HCT116 (cell line): ENCODE measurements around the gene MANEAL. TPM values are rescaled to one million over a fixed set of nuclear protein-coding genes. Genes with fewer than 3 reads are reported as not detected.

ENCODE experiments used
- ATAC-seq: fragments of 200-7000 bp; cut with Tn5 transposase; 2 replicates; pipeline ENCODE4 v1.9.1; 2020; ENCODE audit warnings: mild to moderate bottlenecking, moderate library complexity
- BruUV-seq: library from RNA; stranded (reverse); fragments of 400-500 nt; replicated peaks from 2 replicates; lab custom pipeline; 2021; lab: Mats Ljungman, UMichigan
- CTCF ChIA-PET: fragments of 300-600 bp; sonication (Branson Sonifier 250); formaldehyde crosslinking; loops from one replicate; lab custom pipeline; 2021; ENCODE audit warnings: antibody characterized with exemption; lab: Charles Lee
- POLR2A ChIA-PET: fragments of 300-600, 350-600 bp; sonication (Branson Sonifier 250); formaldehyde crosslinking; loops from one replicate; lab custom pipeline; 2021; ENCODE audit warnings: antibody characterized with exemption; lab: Charles Lee
- RAD21 ChIA-PET, 2 experiments: fragments of 300-600 bp; sonication (Branson Sonifier 250); formaldehyde crosslinking; loops; one replicate each; lab custom pipeline; 2023; ENCODE audit warnings: low total read pairs in 2 of 2; ENCODE audit not compliant: uncharacterized antibody in 2 of 2, unreplicated experiment in 2 of 2, low non-redundant PET in 1 of 2; lab: Charles Lee
- DNase-seq: peaks from one replicate; pipeline ENCODE4 v3.0.0-alpha.2; 2010; ENCODE audit warnings: low read depth, low spot score
- H2AFZ ChIP-seq: fragments of 200-600 bp; shearing (Covaris generic), sonication (generic); 2 replicates; pipeline ENCODE4 v1.6.1; 2017; ENCODE audit warnings: low read depth, mixed run types, mixed read lengths, antibody characterized with exemption, low read length; ENCODE audit not compliant: poor library complexity, severe bottlenecking
- H3K27ac ChIP-seq: 2 replicates; pipeline ENCODE4 v1.5.1; 2012; ENCODE audit warnings: low read depth, low read length
- H3K27me3 ChIP-seq: fragments of 200-600 bp; sonication (generic); 2 replicates; pipeline ENCODE4 v1.6.1; 2016; ENCODE audit warnings: mixed run types, low read length, mixed read lengths; ENCODE audit not compliant: insufficient read depth
- H3K36me3 ChIP-seq, 2 experiments: fragments of 200-500 bp in 1 of 2; fragments of 200-600 bp in 1 of 2; sonication (Bioruptor generic) in 1 of 2; sonication (generic) in 1 of 2; 2 replicates each; pipeline versions ENCODE4 v1.5.1 to v1.6.1; 2014 to 2016; ENCODE audit warnings: low read length in 2 of 2, inconsistent platforms in 1 of 2, mixed read lengths in 1 of 2, mixed run types in 1 of 2; ENCODE audit not compliant: insufficient read depth in 2 of 2, control insufficient read depth in 1 of 2
- H3K4me1 ChIP-seq, 2 experiments: fragments of 200-600 bp in 1 of 2; sonication (generic) in 1 of 2; 2 replicates each; pipeline versions ENCODE4 v1.5.1 to v1.6.1; 2012 to 2017; ENCODE audit warnings: low read length in 2 of 2, inconsistent platforms in 1 of 2, mild to moderate bottlenecking in 1 of 2, mixed read lengths in 1 of 2, mixed run types in 1 of 2, moderate library complexity in 1 of 2; ENCODE audit not compliant: insufficient read depth in 2 of 2, control insufficient read depth in 1 of 2
- H3K4me2 ChIP-seq: fragments of 200-600 bp; sonication (generic); 2 replicates; pipeline ENCODE4 v1.6.1; 2017; ENCODE audit warnings: mixed run types, low read length, mixed read lengths
- H3K4me3 ChIP-seq, 2 experiments: fragments of 200-600 bp in 1 of 2; sonication (generic) in 1 of 2; replicated peaks in 1 of 2; 2 replicates each; pipeline ENCODE4 v1.5.1; 2011 to 2016; ENCODE audit warnings: low read length in 2 of 2, control low read depth in 1 of 2, low read depth in 1 of 2, mild to moderate bottlenecking in 1 of 2, mixed read lengths in 1 of 2, mixed run types in 1 of 2
- H3K79me2 ChIP-seq: fragments of 200-600 bp; sonication (generic); 2 replicates; pipeline ENCODE4 v1.6.1; 2017; ENCODE audit warnings: mild to moderate bottlenecking, mixed run types, low read length, moderate library complexity, mixed read lengths; ENCODE audit not compliant: insufficient read depth
- H3K9ac ChIP-seq: fragments of 200-600 bp; sonication (generic); 2 replicates; pipeline ENCODE4 v1.6.1; 2016; ENCODE audit warnings: low read length, mixed read lengths
- H3K9me2 ChIP-seq: fragments of 200-600 bp; sonication (generic), shearing (Covaris generic); 2 replicates; pipeline ENCODE4 v1.6.1; 2017; ENCODE audit warnings: mixed run types, mild to moderate bottlenecking, moderate library complexity; ENCODE audit not compliant: insufficient read depth
- H3K9me3 ChIP-seq, 2 experiments: fragments of 200-500 bp in 1 of 2; fragments of 200-600 bp in 1 of 2; sonication (Bioruptor generic) in 1 of 2; sonication (generic) in 1 of 2; 2 replicates each; pipeline ENCODE4 v1.6.1; 2014 to 2017; ENCODE audit warnings: low read length in 2 of 2, mixed read lengths in 2 of 2, inconsistent platforms in 1 of 2, low read depth in 1 of 2, mild to moderate bottlenecking in 1 of 2, mixed run types in 1 of 2, moderate library complexity in 1 of 2; ENCODE audit not compliant: control insufficient read depth in 1 of 2, insufficient read depth in 1 of 2
- H4K20me1 ChIP-seq: fragments of 200-600 bp; sonication (generic), shearing (Covaris generic); 2 replicates; pipeline ENCODE4 v1.6.1; 2017; ENCODE audit warnings: mixed run types, mild to moderate bottlenecking, moderate library complexity; ENCODE audit not compliant: insufficient read depth
- CBX3 ChIP-seq: IDR thresholded peaks from 2 replicates; pipeline ENCODE4 v1.6.1; 2012; ENCODE audit warnings: low read depth
- CEBPB ChIP-seq: IDR thresholded peaks from 2 replicates; pipeline ENCODE4 v1.6.1; 2012; ENCODE audit warnings: low read depth
- ELF1 ChIP-seq: IDR thresholded peaks from 2 replicates; pipeline ENCODE4 v1.6.1; 2012; ENCODE audit warnings: low read depth, borderline replicate concordance
- POLR2AphosphoS5 ChIP-seq: IDR thresholded peaks from 2 replicates; pipeline ENCODE4 v1.6.1; 2011; ENCODE audit warnings: mild to moderate bottlenecking, low read depth, low read length, moderate library complexity
- RAD21 ChIP-seq: IDR thresholded peaks from 2 replicates; pipeline ENCODE4 v1.6.1; 2012; ENCODE audit warnings: low read depth, mild to moderate bottlenecking
- intact Hi-C: fragments of 100-400 bp; cut with micrococcal nuclease; formaldehyde crosslinking; loops from 2 replicates; pipeline ENCODE4 v1.10.0; 2022
- total RNA-seq: library from RNA; stranded (reverse); gene quantifications from one replicate; pipeline ENCODE4 v1.2.1, GENCODE V29; 2021; ENCODE audit not compliant: unreplicated experiment
- TF ChIP-seq, protein P1 (sequence below), 3 experiments: fragments of 200-600 bp in 1 of 3; sonication (generic) in 1 of 3; IDR thresholded peaks in 2 of 3; conservative IDR thresholded peaks in 1 of 3; 2 replicates each; pipeline ENCODE4 v1.5.1; 2012 to 2017; ENCODE audit warnings: low read depth in 2 of 3, low read length in 2 of 3, antibody characterized with exemption in 1 of 3, borderline replicate concordance in 1 of 3, control low read depth in 1 of 3, mild to moderate bottlenecking in 1 of 3, mixed read lengths in 1 of 3, mixed run types in 1 of 3, moderate library complexity in 1 of 3; ENCODE audit not compliant: insufficient read depth in 1 of 3

The MANEAL gene
- total RNA-seq, 1 experiment from 2014 or later = 17.3 TPM

DNA sequence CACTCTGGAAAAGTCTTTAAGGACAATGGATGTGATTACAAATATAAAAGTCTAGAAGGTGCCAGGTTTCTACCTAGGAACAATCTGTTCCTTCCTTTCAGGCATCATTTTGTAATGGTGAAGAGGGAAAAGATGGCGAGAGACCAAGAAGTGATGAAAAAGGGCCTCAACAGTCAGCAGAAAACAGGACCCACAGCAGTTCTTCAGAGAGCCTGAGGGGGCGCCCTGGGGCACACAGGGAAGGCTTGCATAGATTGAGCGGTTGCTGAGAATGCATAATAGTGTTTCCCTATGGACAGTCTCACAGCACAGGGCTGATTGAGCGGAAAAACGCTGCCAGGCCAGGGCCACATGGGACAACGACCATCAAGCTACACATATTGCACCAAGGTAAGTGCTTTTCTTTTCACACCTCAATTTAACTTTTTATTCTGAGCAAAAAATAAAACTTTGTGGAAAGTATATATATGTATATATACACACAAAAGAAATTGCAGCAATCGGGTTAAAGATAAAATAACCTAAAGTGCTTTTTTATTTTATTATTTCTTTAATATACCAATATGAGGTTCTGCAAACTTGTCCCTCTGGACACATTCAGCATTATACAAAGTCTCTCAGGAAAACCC lies 17.5 kb downstream of the MANEAL start:
- peaks cover 10% of the 10 kb centered on the region; the same call in 1 of the 2 replicates for H4K20me1 ChIP-seq
- CTCF ChIA-PET = interaction anchor here (0.5 to 1.1 kb wide), 2 partner anchors 65 to 121 kb away, joined by 3 read pairs; a partner anchor contains a TSS
- no TSS peak for BruUV-seq

More for the DNA sequence above, 17.5 kb downstream of the MANEAL start:
- H3K9me3 ChIP-seq = no peaks in the 10 kb centered on the region
- ATAC-seq (peak; percentile 49), DNase-seq (peak; percentile 73)
- intact Hi-C loops = loop anchor here (1.0 to 5.0 kb wide), 2 partner anchors 48 to 166 kb away; partner anchors contain the start of gene MTF1
- no peak overlapping the region for H3K9ac ChIP-seq
- no peak overlapping the region for H3K4me2 ChIP-seq
- H2AFZ ChIP-seq = no peak overlapping the region
- no peaks in the 10 kb centered on the region for H3K27me3 ChIP-seq
- H3K79me2 ChIP-seq = peaks cover 39% of the 10 kb centered on the region
- TF ChIP-seq ELF1 (no peak), CEBPB (0 out of 2 replicates have a peak, but pooled peaks have one; percentile 2), POLR2AphosphoS5 (peak; percentile 30; the same call in 1 of the 2 replicates), RAD21 (peak; percentile 60), CBX3 (0 out of 2 replicates have a peak, but pooled peaks have one; percentile 40)
- TF ChIP-seq, protein P1, sequence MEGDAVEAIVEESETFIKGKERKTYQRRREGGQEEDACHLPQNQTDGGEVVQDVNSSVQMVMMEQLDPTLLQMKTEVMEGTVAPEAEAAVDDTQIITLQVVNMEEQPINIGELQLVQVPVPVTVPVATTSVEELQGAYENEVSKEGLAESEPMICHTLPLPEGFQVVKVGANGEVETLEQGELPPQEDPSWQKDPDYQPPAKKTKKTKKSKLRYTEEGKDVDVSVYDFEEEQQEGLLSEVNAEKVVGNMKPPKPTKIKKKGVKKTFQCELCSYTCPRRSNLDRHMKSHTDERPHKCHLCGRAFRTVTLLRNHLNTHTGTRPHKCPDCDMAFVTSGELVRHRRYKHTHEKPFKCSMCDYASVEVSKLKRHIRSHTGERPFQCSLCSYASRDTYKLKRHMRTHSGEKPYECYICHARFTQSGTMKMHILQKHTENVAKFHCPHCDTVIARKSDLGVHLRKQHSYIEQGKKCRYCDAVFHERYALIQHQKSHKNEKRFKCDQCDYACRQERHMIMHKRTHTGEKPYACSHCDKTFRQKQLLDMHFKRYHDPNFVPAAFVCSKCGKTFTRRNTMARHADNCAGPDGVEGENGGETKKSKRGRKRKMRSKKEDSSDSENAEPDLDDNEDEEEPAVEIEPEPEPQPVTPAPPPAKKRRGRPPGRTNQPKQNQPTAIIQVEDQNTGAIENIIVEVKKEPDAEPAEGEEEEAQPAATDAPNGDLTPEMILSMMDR (IDR thresholded peaks at IDR 0.05 in 2 of 3, conservative IDR thresholded peaks at IDR 0.05 in 1 of 3; ENCODE audit: borderline replicate concordance in 1 of 3, insufficient read depth in 1 of 3, low read depth in 2 of 3, low read length in 2 of 3) = peak; percentile 47 to 96 (median 94); a peak in 5 of 6 replicates
- H3K4me3 ChIP-seq = no peak overlapping the region
- peaks cover 16 to 37% of the 10 kb centered on the region in 2 experiments for H3K4me1 ChIP-seq
- peaks cover 9 to 15% of the 10 kb centered on the region in 2 experiments; a peak in 3 of 4 replicates for H3K36me3 ChIP-seq
- POLR2A ChIA-PET = no interaction called here
- no peak overlapping the region; the same call in 1 of the 2 replicates for H3K27ac ChIP-seq
- no peaks in the 10 kb centered on the region for H3K9me2 ChIP-seq
- RAD21 ChIA-PET = no interaction called here
